Upper lobe of left lung (tissue), 4 donors: Measurements from ENCODE around the gene STX11.

Experiments
- CTCF ChIP-seq, 6 experiments: fragments of 450-650 bp in 4 of 6; fragments of 200-600 bp in 2 of 6; sonication (generic) in 2 of 6; IDR thresholded peaks; one replicate each; pipeline ENCODE4 v1.5.1; 2016 to 2019; ENCODE audit warnings: antibody characterized with exemption in 6 of 6
- POLR2A ChIP-seq, 4 donors: fragments of 450-650 bp; IDR thresholded peaks; one replicate each; pipeline ENCODE4 v1.5.1; 2016 to 2017; ENCODE audit warnings: antibody characterized with exemption in 4 of 4, mild to moderate bottlenecking in 2 of 4
- POLR2AphosphoS5 ChIP-seq, 2 donors: sonication (generic); formaldehyde crosslinking; IDR thresholded peaks; one replicate each; pipeline ENCODE4 v1.5.1; 2017; ENCODE audit warnings: antibody characterized with exemption in 2 of 2

- TF ChIP-seq POLR2AphosphoS5 (IDR thresholded peaks at IDR 0.05) = no peak
- no peak for TF ChIP-seq CTCF (IDR thresholded peaks at IDR 0.05)
- TF ChIP-seq POLR2A (IDR thresholded peaks at IDR 0.05) = no peak
These were observed 84.1 kb downstream of the STX11 start for GRCh38 chr6:144234399-144234798.
